H1 (cell line): ENCODE data around the gene TAF4. TPM values are rescaled to one million over a fixed set of nuclear protein-coding genes. Genes with fewer than 3 reads are reported as not detected.

ENCODE experiments used
- CTCF ChIA-PET: fragments of 300-600 bp; sonication (Branson Sonifier 250); formaldehyde crosslinking; loops from one replicate; lab custom pipeline; 2021; ENCODE audit not compliant: partially characterized antibody; lab: Charles Lee
- POLR2A ChIA-PET: fragments of 300-600 bp; sonication (Branson Sonifier 250); formaldehyde crosslinking; loops from one replicate; lab custom pipeline; 2021; ENCODE audit warnings: inconsistent platforms; ENCODE audit not compliant: partially characterized antibody; lab: Charles Lee
- DNase-seq, 2 experiments: peaks; one replicate each; pipeline versions ENCODE4 v3.0.0 to v3.0.0-alpha.2; 2010 to 2022; ENCODE audit warnings: low spot score in 2 of 2, low read depth in 1 of 2, mixed read lengths in 1 of 2
- FAIRE-seq: peaks from 2 replicates; lab custom pipeline; 2011; peaks lifted over from hg19 to GRCh38; lab: Jason Lieb, UNC
- H2AFZ ChIP-seq: 2 replicates; pipeline ENCODE4 v1.8.1; 2012; ENCODE audit warnings: low read length, inconsistent platforms
- H2AK5ac ChIP-seq: 2 replicates; pipeline ENCODE4 v1.6.1; 2013; ENCODE audit warnings: low read depth, low read length
- H2BK120ac ChIP-seq: replicated peaks from 2 replicates; pipeline ENCODE3; 2013; ENCODE audit warnings: low read depth, low read length, inconsistent platforms
- H2BK12ac ChIP-seq: 2 replicates; pipeline ENCODE4 v1.6.1; 2013; ENCODE audit warnings: low read depth, low read length
- H2BK15ac ChIP-seq: 2 replicates; pipeline ENCODE4 v1.6.1; 2013; ENCODE audit warnings: low read length
- H2BK20ac ChIP-seq: 2 replicates; pipeline ENCODE4 v1.6.1; 2013; ENCODE audit warnings: low read length
- H2BK5ac ChIP-seq: 2 replicates; pipeline ENCODE4 v1.6.1; 2013; ENCODE audit warnings: low read depth, low read length
- H3K14ac ChIP-seq: 2 replicates; pipeline ENCODE4 v1.6.1; 2013; ENCODE audit warnings: inconsistent platforms; ENCODE audit not compliant: insufficient read length
- H3K18ac ChIP-seq: 2 replicates; pipeline ENCODE4 v1.6.1; 2013; ENCODE audit warnings: low read length; ENCODE audit errors: extremely low read depth
- H3K23ac ChIP-seq: 2 replicates; pipeline ENCODE4 v1.6.1; 2013; ENCODE audit warnings: inconsistent platforms; ENCODE audit not compliant: insufficient read length
- H3K23me2 ChIP-seq: 2 replicates; pipeline ENCODE4 v1.6.1; 2013; ENCODE audit warnings: low read depth, low read length
- H3K27ac ChIP-seq: 2 replicates; pipeline ENCODE4 v1.6.1; 2011; ENCODE audit warnings: low read depth, low read length, inconsistent platforms
- H3K27me3 ChIP-seq, 4 experiments: replicated peaks in 1 of 4; 1 replicate in 1 of 4; 2 replicates in 3 of 4; pipeline versions ENCODE4 v1.6.1 to v1.8.1; 2011 to 2013; ENCODE audit warnings: low read length in 3 of 4, mild to moderate bottlenecking in 3 of 4, inconsistent platforms in 2 of 4, mixed read lengths in 2 of 4, moderate library complexity in 1 of 4; ENCODE audit not compliant: control insufficient read depth in 3 of 4, insufficient read depth in 3 of 4; ENCODE audit errors: extremely low read depth in 1 of 4
- H3K36me3 ChIP-seq, 4 experiments: 2 replicates each; pipeline versions ENCODE4 v1.6.1 to v1.8.1; 2011 to 2013; ENCODE audit warnings: mild to moderate bottlenecking in 4 of 4, low read length in 3 of 4, moderate library complexity in 2 of 4, control low read depth in 1 of 4, inconsistent platforms in 1 of 4; ENCODE audit not compliant: insufficient read depth in 4 of 4, control insufficient read depth in 2 of 4
- H3K4ac ChIP-seq: replicated peaks from 2 replicates; pipeline ENCODE3; 2013; ENCODE audit warnings: low read length, low read depth, mixed read lengths, inconsistent platforms; ENCODE audit not compliant: insufficient read length
- H3K4me1 ChIP-seq, 4 experiments: replicated peaks in 1 of 4; 1 replicate in 1 of 4; 2 replicates in 3 of 4; pipeline versions ENCODE4 v1.6.1 to v1.8.1; 2011 to 2013; ENCODE audit warnings: low read length in 3 of 4, inconsistent platforms in 2 of 4, mixed read lengths in 1 of 4; ENCODE audit not compliant: insufficient read depth in 4 of 4, control insufficient read depth in 3 of 4
- H3K4me2 ChIP-seq, 2 experiments: 2 replicates each; pipeline versions ENCODE4 v1.6.1 to v1.8.1; 2011 to 2013; ENCODE audit warnings: low read depth in 2 of 2, low read length in 2 of 2, control low read depth in 1 of 2, inconsistent platforms in 1 of 2, mild to moderate bottlenecking in 1 of 2; ENCODE audit not compliant: insufficient read depth in 1 of 2
- H3K4me3 ChIP-seq, 4 experiments: fragments of 200-600, 300-600 bp in 1 of 4; sonication (generic), shearing (Covaris generic), sonication (Bioruptor Twin) in 1 of 4; 2 replicates each; pipeline versions ENCODE4 v1.5.1 to v1.8.1; 2011 to 2016; ENCODE audit warnings: low read length in 4 of 4, low read depth in 3 of 4, control low read depth in 2 of 4, inconsistent platforms in 2 of 4, mild to moderate bottlenecking in 2 of 4, mixed read lengths in 1 of 4, moderate library complexity in 1 of 4; ENCODE audit not compliant: insufficient read depth in 2 of 4; ENCODE audit errors: extremely low read depth in 1 of 4
- H3K56ac ChIP-seq: replicated peaks from 2 replicates; pipeline ENCODE3; 2013; ENCODE audit warnings: low read depth, mild to moderate bottlenecking, mixed read lengths, low read length, inconsistent platforms; ENCODE audit not compliant: insufficient read length
- H3K79me1 ChIP-seq: 2 replicates; pipeline ENCODE4 v1.6.1; 2013; ENCODE audit warnings: low read depth, low read length, control low read depth
- H3K79me2 ChIP-seq, 2 experiments: 2 replicates each; pipeline versions ENCODE4 v1.6.1 to v1.8.1; 2012 to 2013; ENCODE audit warnings: low read length in 2 of 2, mild to moderate bottlenecking in 2 of 2, inconsistent platforms in 1 of 2; ENCODE audit not compliant: insufficient read depth in 2 of 2, control insufficient read depth in 1 of 2
- H3K9ac ChIP-seq, 4 experiments: replicated peaks in 1 of 4; 1 replicate in 1 of 4; 2 replicates in 3 of 4; pipeline versions ENCODE4 v1.6.1 to v1.8.1; 2011 to 2013; ENCODE audit warnings: low read depth in 3 of 4, low read length in 3 of 4, control low read depth in 2 of 4, mild to moderate bottlenecking in 2 of 4, moderate library complexity in 2 of 4, inconsistent platforms in 1 of 4; ENCODE audit errors: extremely low read depth in 1 of 4
- H3K9me3 ChIP-seq, 2 experiments: 2 replicates each; pipeline versions ENCODE4 v1.6.1 to v1.8.1; 2012 to 2013; ENCODE audit warnings: mild to moderate bottlenecking in 2 of 2, moderate library complexity in 2 of 2, control low read depth in 1 of 2, inconsistent platforms in 1 of 2, low read depth in 1 of 2, low read length in 1 of 2, mixed read lengths in 1 of 2; ENCODE audit not compliant: insufficient read depth in 2 of 2
- H4K20me1 ChIP-seq, 2 experiments: replicated peaks in 1 of 2; 2 replicates each; pipeline versions ENCODE3 to v1.8.1; 2011 to 2013; ENCODE audit warnings: inconsistent platforms in 2 of 2, low read length in 2 of 2, mild to moderate bottlenecking in 1 of 2; ENCODE audit not compliant: insufficient read depth in 2 of 2, control insufficient read depth in 1 of 2
- H4K5ac ChIP-seq: 2 replicates; pipeline ENCODE4 v1.6.1; 2013; ENCODE audit warnings: low read length, low read depth, mixed read lengths, inconsistent platforms; ENCODE audit not compliant: insufficient read length
- H4K8ac ChIP-seq: 2 replicates; pipeline ENCODE4 v1.8.0; 2013; ENCODE audit warnings: mild to moderate bottlenecking, moderate library complexity, low read length, inconsistent platforms; ENCODE audit not compliant: insufficient read depth; ENCODE audit errors: extremely low read depth
- H4K91ac ChIP-seq: replicated peaks from 2 replicates; pipeline ENCODE3; 2013; ENCODE audit warnings: low read length, mixed read lengths, inconsistent platforms; ENCODE audit not compliant: insufficient read length
- BCL11A ChIP-seq, 2 experiments: IDR thresholded peaks; one replicate each; pipeline ENCODE4 v1.6.1; 2011; ENCODE audit warnings: low read depth in 2 of 2, low read length in 2 of 2, mild to moderate bottlenecking in 2 of 2
- BRCA1 ChIP-seq: IDR thresholded peaks from 2 replicates; pipeline ENCODE4 v1.6.1; 2012; ENCODE audit warnings: low read depth, low read length, improper control_type of control experiment
- CREB1 ChIP-seq: IDR thresholded peaks from 2 replicates; pipeline ENCODE4 v1.6.1; 2012; ENCODE audit warnings: inconsistent platforms
- HDAC6 ChIP-seq: IDR thresholded peaks from one replicate; pipeline ENCODE4 v1.7.1; 2012; ENCODE audit warnings: low read depth, mild to moderate bottlenecking, inconsistent platforms, low read length, moderate library complexity
- JUN ChIP-seq: IDR thresholded peaks from 2 replicates; pipeline ENCODE4 v1.6.1; 2011; ENCODE audit warnings: low read depth, mild to moderate bottlenecking, improper control_type of control experiment, low read length
- MAFK ChIP-seq: IDR thresholded peaks from 2 replicates; pipeline ENCODE4 v1.6.1; 2012; ENCODE audit warnings: low read depth, mild to moderate bottlenecking, improper control_type of control experiment, low read length
- POU5F1 ChIP-seq: IDR thresholded peaks from 2 replicates; pipeline ENCODE4 v1.6.1; 2011; ENCODE audit warnings: low read depth, mild to moderate bottlenecking, low read length, moderate library complexity
- RAD21 ChIP-seq, 2 experiments: IDR thresholded peaks in 1 of 2; conservative IDR thresholded peaks in 1 of 2; 2 replicates each; pipeline ENCODE4 v1.6.1; 2011; ENCODE audit warnings: low read depth in 2 of 2, low read length in 2 of 2, improper control_type of control experiment in 1 of 2, inconsistent platforms in 1 of 2, mild to moderate bottlenecking in 1 of 2, moderate library complexity in 1 of 2
- RFX5 ChIP-seq: IDR thresholded peaks from 2 replicates; pipeline ENCODE4 v1.6.1; 2011; ENCODE audit warnings: low read depth, low read length, improper control_type of control experiment, borderline replicate concordance
- SIN3A ChIP-seq, 2 experiments: IDR thresholded peaks in 1 of 2; conservative IDR thresholded peaks in 1 of 2; 2 replicates each; pipeline ENCODE4 v1.6.1; 2011 to 2012; ENCODE audit warnings: low read length in 2 of 2, improper control_type of control experiment in 1 of 2, low read depth in 1 of 2, mild to moderate bottlenecking in 1 of 2
- SP2 ChIP-seq: IDR thresholded peaks from 2 replicates; pipeline ENCODE4 v1.6.1; 2012; ENCODE audit warnings: mild to moderate bottlenecking, low read length, inconsistent platforms
- SUZ12 ChIP-seq: fragments of 200-600 bp; sonication (generic); IDR thresholded peaks from 2 replicates; pipeline ENCODE4 v1.6.1; 2012; ENCODE audit warnings: mild to moderate bottlenecking, inconsistent platforms, low read length, moderate library complexity, mixed read lengths
- TEAD4 ChIP-seq: IDR thresholded peaks from 2 replicates; pipeline ENCODE4 v1.6.1; 2012; ENCODE audit warnings: low read depth, low read length, inconsistent platforms, mixed read lengths
- YY1 ChIP-seq: IDR thresholded peaks from 2 replicates; pipeline ENCODE4 v1.6.1; 2011; ENCODE audit warnings: low read depth, mild to moderate bottlenecking, low read length
- WGBS, 2 experiments: shearing (Covaris generic) in 1 of 2; methylation state at CpG; one replicate each; pipeline versions ENCODE4 v1.1.6 to v1.1.7; 2013 to 2015; ENCODE audit warnings: low lambda C conversion rate in 2 of 2, mixed read lengths in 2 of 2, inconsistent platforms in 1 of 2, low coverage in 1 of 2, missing lambda C conversion rate in 1 of 2; ENCODE audit not compliant: insufficient replicate concordance in 2 of 2, insufficient coverage in 1 of 2, insufficient read length in 1 of 2; ENCODE audit errors: extremely low coverage in 1 of 2, missing lambda C conversion rate in 1 of 2; 5-methylcytosine and 5-hydroxymethylcytosine counted together
- polyA plus RNA-seq, 7 experiments: library from polyadenylated mRNA; depleted of rRNA in 3 of 7; stranded (reverse) in 5 of 7; unstranded in 2 of 7; fragments of >200 nt in 5 of 7; fragments of 200-250 nt in 2 of 7; gene quantifications; 1 replicate in 5 of 7; 2 replicates in 1 of 7; 4 replicates in 1 of 7; pipeline versions ENCODE4 v1.2.1 to v1.2.3, GENCODE V29; 2011 to 2013; ENCODE audit warnings: missing spikeins in 2 of 7, mixed read lengths in 2 of 7
- total RNA-seq: library from RNA; stranded (reverse); fragmentation: NEBNext Ultra II Directional; extraction: Animal tissue kit (Norgen Biotek cat#: 25700); gene quantifications from 2 replicates; pipeline ENCODE4 v1.2.1, GENCODE V29; 2021

TAF4 gene
- total and polyA plus RNA-seq, 2 of the 8 experiments (the other 6 are each of a cell fraction or from before 2014, with no cell fraction given): 16.0 to 30.1 TPM

DNA sequence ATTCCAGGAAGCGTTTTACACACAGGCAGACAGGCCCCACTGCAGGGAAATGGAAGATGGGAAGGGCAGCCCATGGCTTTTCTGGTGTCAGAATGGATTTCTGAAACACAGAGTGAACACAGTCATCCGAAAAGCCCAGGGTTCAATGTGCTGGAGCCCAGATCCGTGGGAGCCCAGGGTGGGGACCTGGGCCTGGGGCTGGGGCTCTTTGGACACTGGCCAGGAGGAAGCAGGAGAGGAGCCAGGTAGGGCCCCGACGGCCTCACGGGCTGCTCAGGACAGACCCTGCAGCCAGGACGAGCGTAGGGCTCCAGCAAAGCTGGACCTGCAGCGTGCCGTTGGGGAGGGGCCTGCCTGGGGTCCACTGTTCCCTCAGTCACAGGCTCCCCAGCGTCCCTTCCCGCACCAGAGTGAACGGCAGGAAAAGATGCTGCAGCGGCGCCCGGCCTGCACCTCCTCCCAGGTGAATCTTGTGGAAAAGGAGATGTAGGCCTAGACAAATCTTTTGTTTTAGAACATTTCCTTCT lies 32.3 kb upstream of the TAF4 start:
- no peaks in the 10 kb centered on the region; a peak in 1 of 7 replicates for H3K4me1 ChIP-seq
- no peak overlapping the region for H2BK5ac ChIP-seq
- no peak overlapping the region for H2AK5ac ChIP-seq
- ChIA-PET CTCF (interaction anchor here (0.6 to 1.7 kb wide), 3 partner anchors 8 to 40 kb away, joined by 3 to 8 read pairs (median 5); no protein-coding TSS in a partner anchor), POLR2A (interaction anchor here (2.2 kb wide), 1 partner anchor 31 kb away, joined by 11 read pairs; no protein-coding TSS in a partner anchor)
- H2BK20ac ChIP-seq: no peak overlapping the region
- no peaks in the 10 kb centered on the region for H3K79me2 ChIP-seq
- no peak overlapping the region for H4K91ac ChIP-seq
- H4K20me1 ChIP-seq: no peaks in the 10 kb centered on the region
- no peak overlapping the region for H3K27ac ChIP-seq
- H2BK15ac ChIP-seq: no peak overlapping the region
- no peak overlapping the region for H2AFZ ChIP-seq
- no peak overlapping the region for H4K5ac ChIP-seq
- no peak overlapping the region for H3K4me3 ChIP-seq
- H3K56ac ChIP-seq: no peak overlapping the region
- no peak overlapping the region; the same call in 1 of the 2 replicates for H4K8ac ChIP-seq
- no peak overlapping the region for H2BK12ac ChIP-seq
- H3K18ac ChIP-seq: no peak overlapping the region
- no peak overlapping the region for H3K14ac ChIP-seq
- no peak for FAIRE-seq
- peaks cover 0 to 5% of the 10 kb centered on the region in 2 experiments; a peak in 1 of 4 replicates for H3K9me3 ChIP-seq
- H3K4me2 ChIP-seq: no peak overlapping the region
- H3K9ac ChIP-seq: no peak overlapping the region
- H3K23ac ChIP-seq: no peak overlapping the region
- H3K4ac ChIP-seq: no peak overlapping the region
- no peak overlapping the region for H2BK120ac ChIP-seq
- no peak for DNase-seq
- H3K36me3 ChIP-seq: no peaks in the 10 kb centered on the region
- H3K27me3 ChIP-seq: peaks cover 0 to 3% (median under 1%) of the 10 kb centered on the region in 4 experiments; a peak in 2 of 7 replicates
- H3K79me1 ChIP-seq: no peaks in the 10 kb centered on the region
- WGBS, 2 experiments: 86% methylated on average over 14 of the region's 16 CpGs; no CpG with 5 or more reads in 1 of the 2 experiments
- no peaks in the 10 kb centered on the region for H3K23me2 ChIP-seq
- no peak for TF ChIP-seq SIN3A (conservative IDR thresholded peaks at IDR 0.05 in 1 of 2, IDR thresholded peaks at IDR 0.05 in 1 of 2; ENCODE audit: low read depth in 1 of 2, low read length in 2 of 2)
- no peak for TF ChIP-seq RAD21 (IDR thresholded peaks at IDR 0.05 in 1 of 2, conservative IDR thresholded peaks at IDR 0.05 in 1 of 2; ENCODE audit: low read depth in 2 of 2, low read length in 2 of 2)
- no peak for TF ChIP-seq SUZ12
- no peak for TF ChIP-seq HDAC6
- no peak for TF ChIP-seq BCL11A (IDR thresholded peaks at IDR 0.05; ENCODE audit: low read depth in 2 of 2, low read length in 2 of 2)
- no peak for TF ChIP-seq POU5F1
- no peak for TF ChIP-seq YY1
- TF ChIP-seq BRCA1: no peak
- TF ChIP-seq TEAD4: no peak
- no peak for TF ChIP-seq CREB1
- no peak for TF ChIP-seq SP2
- no peak for TF ChIP-seq JUN
- no peak for TF ChIP-seq RFX5
- TF ChIP-seq MAFK: no peak
